22Rv1 (cell line): Measurements from ENCODE around the gene ORC2.

Experiments
- ZFX ChIP-seq: fragments of 450-650 bp; IDR thresholded peaks from 2 replicates; pipeline ENCODE4 v1.6.1; 2017; ENCODE audit warnings: antibody characterized with exemption, borderline replicate concordance
- TF ChIP-seq, protein P1 (sequence below): fragments of 450-650 bp; IDR thresholded peaks from 2 replicates; pipeline ENCODE4 v1.5.1; 2017; ENCODE audit warnings: mild to moderate bottlenecking

DNA sequence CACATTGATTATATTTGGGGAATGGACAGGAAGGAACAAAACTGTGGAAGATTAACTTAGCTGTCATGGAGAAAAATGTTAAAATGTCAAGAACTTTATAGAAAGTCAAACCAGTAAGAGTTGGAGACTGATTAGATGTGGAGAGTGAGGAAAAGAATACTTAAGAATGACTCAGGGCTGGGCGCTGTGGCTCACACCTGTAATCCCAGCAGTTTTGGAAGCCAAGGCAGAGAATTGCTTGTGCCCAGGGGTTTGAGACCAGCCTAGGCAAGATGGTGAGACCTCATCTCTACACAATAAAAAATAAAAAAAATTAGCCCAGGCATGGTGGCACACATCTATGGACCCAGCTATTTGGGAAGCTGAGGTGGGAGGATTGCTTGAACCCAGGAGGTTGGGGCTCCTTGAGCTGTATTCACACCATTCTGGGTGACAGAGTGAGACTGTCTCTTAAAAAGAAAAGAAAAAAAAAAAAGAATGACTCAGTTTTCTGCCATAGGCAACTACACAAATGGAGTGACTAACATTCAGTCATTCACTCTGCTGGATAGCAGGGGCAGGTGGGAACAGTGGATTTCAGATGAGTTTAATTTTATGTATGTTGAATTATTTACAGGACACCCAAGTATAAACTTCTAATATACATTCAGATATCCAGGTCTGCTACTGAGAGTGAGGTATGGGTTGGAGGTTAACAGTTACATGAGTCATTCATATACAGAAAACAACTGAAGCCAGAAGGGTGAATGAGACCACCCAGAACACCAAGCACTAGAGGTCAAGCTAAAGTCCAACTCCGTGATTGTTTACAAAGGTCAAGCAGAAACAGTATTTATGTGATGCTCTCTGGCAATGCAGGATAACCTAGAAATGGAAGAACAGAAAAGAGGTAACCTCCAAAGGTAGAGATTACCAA is 33.9 kb downstream of the ORC2 start:
- TF ChIP-seq, protein P1, sequence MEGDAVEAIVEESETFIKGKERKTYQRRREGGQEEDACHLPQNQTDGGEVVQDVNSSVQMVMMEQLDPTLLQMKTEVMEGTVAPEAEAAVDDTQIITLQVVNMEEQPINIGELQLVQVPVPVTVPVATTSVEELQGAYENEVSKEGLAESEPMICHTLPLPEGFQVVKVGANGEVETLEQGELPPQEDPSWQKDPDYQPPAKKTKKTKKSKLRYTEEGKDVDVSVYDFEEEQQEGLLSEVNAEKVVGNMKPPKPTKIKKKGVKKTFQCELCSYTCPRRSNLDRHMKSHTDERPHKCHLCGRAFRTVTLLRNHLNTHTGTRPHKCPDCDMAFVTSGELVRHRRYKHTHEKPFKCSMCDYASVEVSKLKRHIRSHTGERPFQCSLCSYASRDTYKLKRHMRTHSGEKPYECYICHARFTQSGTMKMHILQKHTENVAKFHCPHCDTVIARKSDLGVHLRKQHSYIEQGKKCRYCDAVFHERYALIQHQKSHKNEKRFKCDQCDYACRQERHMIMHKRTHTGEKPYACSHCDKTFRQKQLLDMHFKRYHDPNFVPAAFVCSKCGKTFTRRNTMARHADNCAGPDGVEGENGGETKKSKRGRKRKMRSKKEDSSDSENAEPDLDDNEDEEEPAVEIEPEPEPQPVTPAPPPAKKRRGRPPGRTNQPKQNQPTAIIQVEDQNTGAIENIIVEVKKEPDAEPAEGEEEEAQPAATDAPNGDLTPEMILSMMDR, result no peak
- no peak for TF ChIP-seq ZFX
